NK-92 (cell line): ENCODE measurements around the gene AP2A2.

Source experiments
- DNase-seq: peaks from one replicate; lab custom pipeline; 2025; ENCODE audit not compliant: unreplicated experiment; lab: John Stamatoyannopoulos, UW

Gene AP2A2

DNA sequence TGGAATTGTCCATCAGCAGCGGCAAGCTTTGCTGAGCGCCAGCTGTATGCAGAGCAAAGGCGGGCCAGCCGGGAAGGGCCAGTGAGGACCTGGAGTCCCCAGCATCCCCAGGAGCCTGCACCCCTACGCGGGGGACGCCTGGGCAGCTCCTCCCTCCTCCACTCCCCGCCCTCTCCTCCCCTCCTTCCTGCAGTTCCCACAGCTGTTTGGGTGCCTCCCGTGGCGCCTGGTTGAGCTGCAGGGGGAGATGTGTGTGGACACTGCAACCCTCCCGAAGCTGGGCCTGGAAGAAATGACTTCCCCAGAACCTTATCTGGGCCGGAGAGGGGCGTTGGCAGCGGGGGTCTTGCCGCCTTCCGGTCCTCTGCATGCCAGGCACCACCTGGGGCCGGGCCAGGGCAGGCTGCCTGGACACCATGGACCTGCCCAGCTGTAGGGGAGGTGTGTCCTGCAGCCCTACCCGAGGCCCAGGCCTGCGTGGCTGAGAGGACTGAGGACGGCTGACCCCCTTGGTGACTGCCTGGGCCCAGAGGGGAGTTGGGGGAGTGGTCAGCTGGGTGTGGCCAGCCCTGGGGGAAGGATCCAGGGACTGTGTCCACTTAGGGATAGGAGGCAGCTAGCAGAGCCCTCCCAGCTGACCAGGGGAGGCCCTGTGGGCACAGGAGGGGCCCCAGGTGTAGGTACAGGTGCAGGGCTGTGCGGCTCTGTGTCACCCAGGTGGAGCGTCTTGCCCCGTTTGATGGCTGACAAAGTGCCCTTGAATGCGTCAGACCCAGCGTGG is 127.6 kb downstream of the AP2A2 start:
- no peak for DNase-seq

DNA sequence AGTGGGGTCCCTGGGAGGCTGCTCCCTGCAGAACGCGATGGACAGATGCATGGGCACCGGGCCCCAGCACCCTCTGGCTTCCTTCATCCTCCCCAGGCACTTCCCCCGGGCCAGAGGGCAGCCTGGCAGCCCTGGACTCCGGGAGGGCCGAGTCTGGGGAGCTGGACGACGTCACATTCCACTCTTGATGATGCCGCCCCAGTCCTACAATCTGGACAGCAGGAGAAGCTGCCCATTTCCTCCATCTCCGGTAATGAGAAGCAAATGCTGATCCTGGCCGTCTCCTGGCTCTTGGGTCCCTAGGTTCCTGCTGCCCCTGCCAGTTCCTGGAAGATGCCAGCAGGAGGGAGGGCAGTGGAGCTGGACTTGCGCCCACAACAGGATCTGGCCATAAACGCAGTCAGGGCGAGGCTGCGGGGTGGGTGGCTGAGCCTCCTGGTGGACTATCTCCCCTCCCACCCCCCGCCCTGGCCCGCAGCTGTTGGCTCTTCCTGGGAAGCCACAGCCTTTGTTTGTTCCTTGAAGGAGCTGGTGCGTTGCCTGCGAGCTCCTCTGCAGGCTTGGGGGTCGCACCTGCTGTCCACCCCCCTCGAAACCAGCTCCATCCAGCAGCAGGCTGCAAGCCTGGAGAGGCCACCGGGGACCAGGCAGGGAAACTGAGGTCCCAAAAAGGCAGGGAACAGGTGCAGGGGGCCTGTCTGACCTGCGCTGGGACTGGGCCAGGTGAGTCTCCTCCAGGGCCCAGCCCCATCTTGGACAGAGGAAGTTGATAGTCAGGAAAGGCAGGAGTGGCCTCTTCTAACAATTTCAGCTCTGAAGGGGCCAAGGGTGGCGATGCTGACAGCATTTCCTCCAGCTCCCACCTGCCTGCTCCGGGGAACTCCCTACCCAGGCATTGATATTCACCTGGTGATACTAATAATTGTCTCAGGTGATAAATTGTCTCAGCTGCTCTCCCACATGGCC is 128.8 kb downstream of the AP2A2 start:
- no peak for DNase-seq

GRCh38 chr11:1055109-1055703 is 129.5 kb downstream of the AP2A2 start:
- no peak for DNase-seq

GRCh38 chr11:1055990-1056771 is 130.5 kb downstream of the AP2A2 start:
- no peak for DNase-seq

- no peak for DNase-seq
These were observed 132.1 kb downstream of the AP2A2 start for GRCh38 chr11:1057806-1058205.

- DNase-seq = no peak
These were observed 134.1 kb downstream of the AP2A2 start for GRCh38 chr11:1059759-1060158.

GRCh38 chr11:1060410-1060809 is 134.7 kb downstream of the AP2A2 start:
- no peak for DNase-seq

DNA sequence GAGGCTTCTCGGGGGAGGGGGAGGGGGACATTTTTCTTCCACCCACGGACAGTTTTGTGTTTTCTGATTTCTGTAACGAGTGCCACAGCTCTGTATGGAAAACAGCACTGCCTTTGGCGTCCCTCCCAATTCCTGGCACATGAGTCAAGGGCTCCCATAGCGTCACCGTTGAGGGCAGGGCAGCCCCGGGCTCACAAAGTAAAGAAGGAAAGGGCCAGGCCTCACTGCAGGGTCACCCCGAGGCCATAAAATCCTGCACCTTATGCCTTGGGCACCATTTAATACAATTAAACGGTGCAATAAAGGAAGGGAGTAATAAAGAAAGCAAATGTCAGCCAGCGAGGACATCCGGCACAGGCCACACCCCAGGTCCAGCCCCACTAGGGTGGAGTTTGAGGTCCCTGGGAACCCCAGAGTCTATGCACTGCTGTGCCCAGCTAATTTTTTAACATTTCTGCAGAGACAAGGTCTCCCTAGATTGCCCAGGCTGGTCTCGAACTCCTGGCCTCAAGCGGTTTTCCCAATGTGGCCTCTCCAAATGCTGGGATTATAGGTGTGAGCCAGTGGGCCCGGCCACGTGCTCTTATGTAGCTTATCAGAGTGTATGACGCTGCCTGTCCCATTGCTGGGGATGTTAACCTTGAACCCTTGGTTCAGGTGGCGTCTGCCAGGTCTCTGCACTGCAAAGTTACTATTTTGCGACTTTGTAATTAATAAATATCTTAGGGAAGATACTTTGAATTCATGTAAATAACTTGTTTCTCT is 135.4 kb downstream of the AP2A2 start:
- DNase-seq = no peak
